Activated CD8-positive, alpha-beta memory T cell treated with anti-CD3 and anti-CD28 coated beads, Interleukin-2, amount 50 U/mL, for 1 hour (primary cell): Measurements from ENCODE around the gene NUP107.

Experiments
- DNase-seq: peaks from one replicate; pipeline ENCODE4 v3.0.0-alpha.2; 2020; ENCODE audit errors: extremely low read depth

Gene NUP107

DNA sequence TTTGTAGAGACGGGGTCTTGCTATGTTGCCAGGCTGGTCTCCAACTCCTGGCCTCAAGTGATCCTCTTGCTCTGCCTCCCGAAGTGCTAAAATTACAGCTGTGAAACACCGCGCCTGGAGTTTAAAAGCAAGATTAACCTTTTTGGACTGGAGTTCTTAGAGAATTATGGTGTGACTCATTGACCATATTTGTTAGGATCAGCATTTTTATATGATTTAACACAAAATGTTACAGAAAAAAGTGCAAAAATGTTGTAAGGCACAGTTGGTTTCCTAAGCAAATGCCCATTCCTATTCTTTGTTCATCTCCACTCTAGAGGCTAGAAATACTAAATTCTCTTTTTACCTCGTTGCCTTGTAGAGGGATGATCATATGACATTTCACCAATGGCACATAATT is 86.8 kb downstream of the NUP107 start:
- DNase-seq = no peak

GRCh38 chr12:68775121-68775630 is 88.4 kb downstream of the NUP107 start:
- no peak for DNase-seq

GRCh38 chr12:68776976-68777610 is 90.3 kb downstream of the NUP107 start:
- no peak for DNase-seq

GRCh38 chr12:68779280-68779679 is 92.5 kb downstream of the NUP107 start:
- no peak for DNase-seq

DNA sequence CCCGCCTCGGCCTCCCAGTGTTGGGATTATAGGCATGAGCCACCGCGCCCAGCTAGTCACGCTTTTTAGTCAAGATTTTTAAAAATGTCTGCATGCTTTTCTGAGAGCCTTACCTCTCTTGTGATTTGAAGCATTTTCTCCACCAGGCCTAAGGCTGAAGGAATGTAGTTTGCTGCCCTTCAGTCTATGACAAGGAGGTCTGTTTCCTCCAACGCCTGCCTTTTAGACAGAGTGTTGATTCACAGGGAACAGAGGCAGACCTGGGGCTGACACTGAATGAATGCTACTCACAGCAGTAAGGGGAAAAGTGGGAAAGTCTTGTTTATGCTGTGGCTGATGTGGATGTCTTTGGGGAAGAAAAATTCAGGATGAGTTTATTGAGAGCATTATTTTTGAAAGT is 94.0 kb downstream of the NUP107 start:
- DNase-seq = no peak

DNA sequence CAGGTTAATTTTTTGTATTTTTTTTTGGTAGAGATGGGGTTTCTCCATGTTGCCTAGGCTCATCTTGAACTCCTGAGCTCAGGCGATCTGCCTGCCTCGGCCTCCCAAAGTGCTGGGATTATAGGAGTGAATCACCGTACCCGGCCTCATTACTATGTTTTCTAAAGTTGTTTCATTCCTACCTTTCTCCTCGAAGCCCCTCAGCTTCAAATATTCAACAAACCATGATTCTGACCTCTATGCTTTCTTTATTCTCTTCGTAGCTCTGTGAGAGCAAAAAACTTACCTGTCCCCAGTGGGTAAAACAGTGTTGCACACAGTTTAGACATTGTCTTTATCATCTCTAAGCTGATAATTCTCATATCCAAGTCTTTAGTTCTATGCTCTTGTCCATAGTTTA is 95.0 kb downstream of the NUP107 start:
- DNase-seq = no peak

- no peak for DNase-seq
Measured at GRCh38 chr12:68784015-68784414, 97.2 kb downstream of the NUP107 start.

GRCh38 chr12:68785358-68785757 is 98.6 kb downstream of the NUP107 start:
- DNase-seq = no peak

DNA sequence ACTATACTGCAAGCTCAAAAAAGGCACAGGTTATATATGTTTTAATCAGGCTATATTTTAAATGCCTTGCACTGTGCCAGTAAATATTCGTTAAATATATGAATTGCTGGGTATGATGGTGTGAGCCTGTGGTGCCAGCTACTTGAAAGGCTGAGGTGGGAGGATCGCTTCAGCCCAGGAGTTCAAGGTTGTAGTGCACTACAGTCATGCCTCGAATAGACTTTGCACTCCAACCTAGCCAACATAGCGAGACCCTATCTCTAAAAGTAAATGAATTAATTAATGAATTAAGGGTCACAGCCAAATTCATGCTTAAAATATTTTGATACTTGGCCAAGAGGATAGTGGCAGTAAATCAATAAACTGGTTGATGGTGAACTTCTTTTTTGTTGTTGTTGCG is 99.0 kb downstream of the NUP107 start:
- DNase-seq = no peak

GRCh38 chr12:68786929-68787328 is 100.2 kb downstream of the NUP107 start:
- no peak for DNase-seq

DNA sequence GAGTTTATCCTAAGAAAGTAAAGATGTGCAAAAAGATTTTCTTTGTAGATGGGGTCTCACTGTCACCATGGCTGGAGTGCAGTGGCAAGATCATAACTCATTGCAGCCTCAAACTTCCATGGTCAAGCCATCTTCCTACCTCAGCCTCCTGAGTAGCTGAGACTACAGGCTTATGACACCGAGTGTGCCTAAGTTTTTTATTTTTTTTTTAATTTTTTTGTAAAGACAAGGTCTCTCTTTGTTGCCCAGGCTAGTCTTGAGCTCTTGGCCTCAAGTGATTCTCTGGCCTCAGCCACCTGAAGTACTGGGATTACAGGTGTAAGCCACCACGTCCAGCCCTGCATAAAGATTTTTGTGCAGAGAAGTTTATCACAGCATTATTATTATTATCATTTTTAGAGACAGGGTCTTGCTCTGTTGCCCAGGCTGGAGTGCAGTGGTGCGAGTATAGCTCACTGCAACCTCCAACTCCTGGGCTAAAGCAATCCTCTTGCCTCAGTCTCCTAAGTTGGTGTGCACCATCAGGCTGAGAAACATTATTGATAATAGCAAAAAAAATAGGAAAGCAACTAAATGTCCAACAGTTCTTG is 101.9 kb downstream of the NUP107 start:
- no peak for DNase-seq

GRCh38 chr12:68789144-68789878 is 102.5 kb downstream of the NUP107 start:
- no peak for DNase-seq

DNA sequence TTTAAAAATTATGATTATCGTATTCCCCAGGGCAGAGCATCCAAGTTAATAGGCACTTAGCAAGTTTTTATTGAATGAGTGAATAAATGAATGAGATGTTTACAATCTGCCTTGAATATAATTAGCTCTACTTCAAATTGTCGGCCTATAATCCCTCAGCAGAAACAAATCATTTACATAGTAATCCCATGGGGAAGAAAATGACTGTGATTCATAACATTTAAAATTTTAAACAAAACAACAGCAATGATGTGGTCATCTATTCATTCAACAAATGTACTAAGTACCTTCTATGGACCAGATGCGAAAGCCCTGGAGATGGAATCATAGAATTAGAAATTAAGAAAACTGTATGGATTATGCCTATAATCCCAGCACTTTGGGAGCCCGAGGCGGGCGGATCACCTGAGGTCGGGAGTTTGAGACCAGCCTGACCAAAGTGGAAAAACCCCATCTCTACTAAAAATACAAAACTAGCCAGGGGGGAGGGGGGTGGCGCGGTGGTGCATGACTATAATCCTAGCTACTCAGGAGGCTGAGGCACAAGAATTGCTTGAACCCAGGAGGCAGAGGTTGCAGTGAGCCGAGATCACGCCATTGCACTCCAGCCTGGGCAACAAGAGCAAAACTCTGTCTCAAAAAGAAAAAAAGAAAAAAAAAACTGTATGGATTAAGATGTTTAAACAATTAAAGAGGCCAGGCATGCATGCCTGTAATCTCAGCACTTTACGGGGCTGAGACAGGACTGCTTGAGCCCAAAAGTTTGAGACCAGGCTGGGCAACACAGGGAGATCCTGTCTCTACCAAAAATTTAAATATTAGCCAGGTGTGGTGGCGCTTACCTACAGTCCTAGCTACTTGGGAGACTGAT is 103.5 kb downstream of the NUP107 start:
- DNase-seq = no peak

DNA sequence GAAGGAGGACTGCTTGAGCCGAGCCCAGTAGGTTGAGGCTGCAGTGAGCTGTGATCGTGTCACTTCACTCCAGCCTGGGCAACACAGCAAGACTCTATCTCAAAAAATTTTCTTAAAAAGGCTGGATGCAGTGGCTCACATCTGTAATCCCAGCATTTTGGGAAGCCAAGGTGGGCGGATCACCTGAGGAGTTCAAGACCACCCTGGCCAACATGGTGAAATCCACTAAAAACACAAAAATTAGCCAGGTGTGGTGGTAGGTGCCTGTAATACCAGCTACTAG is 104.1 kb downstream of the NUP107 start:
- DNase-seq = no peak

- DNase-seq = no peak
Measured at GRCh38 chr12:68791897-68792481, 105.2 kb downstream of the NUP107 start.

- DNase-seq = no peak
Measured at GRCh38 chr12:68792952-68793351, 106.2 kb downstream of the NUP107 start.

DNA sequence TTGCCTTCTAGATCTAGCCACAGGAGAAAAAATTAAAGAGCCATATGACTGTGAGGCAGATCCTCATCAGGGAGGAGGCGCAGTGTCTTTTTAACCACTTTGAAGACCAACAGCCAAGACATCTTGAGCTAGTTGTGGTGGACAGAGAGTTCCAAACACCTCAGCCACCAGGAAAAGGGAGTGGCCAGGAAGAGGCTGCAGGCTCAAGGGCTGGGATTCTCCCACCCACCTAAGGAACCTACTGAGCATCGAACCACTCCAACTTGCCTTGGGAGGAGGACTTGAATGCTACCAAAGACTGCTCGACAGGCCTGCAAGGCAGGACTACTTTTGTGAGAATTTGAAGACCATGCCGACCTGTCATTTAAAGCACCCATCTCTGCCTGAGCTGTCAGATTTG is 106.7 kb downstream of the NUP107 start:
- no peak for DNase-seq

GRCh38 chr12:68793975-68794652 is 107.3 kb downstream of the NUP107 start:
- no peak for DNase-seq

DNA sequence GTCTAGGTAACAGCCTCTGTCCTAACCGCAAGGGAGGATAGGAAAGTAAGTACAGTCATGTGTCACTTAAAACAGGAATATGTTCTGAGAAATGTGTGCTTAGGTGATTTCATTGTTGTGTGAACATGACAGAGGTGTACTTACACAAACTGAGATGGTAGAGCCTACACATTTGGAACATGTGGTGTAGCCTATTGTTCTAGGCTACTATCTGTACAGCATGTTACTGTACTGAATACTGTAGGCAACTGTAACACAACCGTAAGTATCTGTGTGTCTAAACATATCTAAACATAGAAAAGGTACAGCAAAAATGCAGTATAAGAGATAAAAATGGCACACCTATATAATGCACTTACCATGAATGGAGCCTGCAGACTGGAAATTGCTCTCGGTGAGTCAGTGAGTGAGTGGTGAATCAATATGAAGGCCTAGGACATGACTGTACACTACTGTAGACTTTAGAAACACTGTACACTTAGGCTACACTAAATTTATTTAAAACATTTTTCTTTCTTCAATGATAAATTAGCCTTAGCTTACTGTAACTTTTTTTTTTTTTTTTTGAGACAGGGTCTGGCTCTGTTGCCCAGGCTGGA is 108.0 kb downstream of the NUP107 start:
- DNase-seq = no peak
